ENCODE results near the gene FAM9C. TPM values are rescaled to one million over a fixed set of nuclear protein-coding genes. Genes with fewer than 3 reads are reported as not detected.
"Not testable (repeated sequence)": the region's sequence is repeated elsewhere in the genome, so short reads cannot be mapped to it uniquely, and the experiment has no call there.

The FAM9C gene
- total RNA-seq, 4 donors from 2014 or later, result not detected

DNA sequence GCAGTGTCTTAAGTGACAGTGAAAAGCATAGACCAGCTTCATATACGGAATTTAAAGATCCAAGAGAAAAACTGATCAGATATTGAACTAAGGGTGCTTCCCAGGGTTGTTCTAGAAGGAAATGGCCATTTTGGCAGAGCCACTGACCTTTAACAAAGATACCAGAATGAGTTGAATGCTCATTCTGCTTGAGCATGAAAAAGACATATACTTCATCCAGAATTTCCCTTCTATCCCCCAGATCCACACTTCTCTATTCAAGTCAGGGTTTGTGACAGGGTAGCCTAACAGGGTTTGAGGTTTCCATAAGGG is 45.6 kb upstream of the FAM9C start:
- no peak for TF ChIP-seq POLR2A (IDR thresholded peaks at IDR 0.05)
- TF ChIP-seq, protein P1, sequence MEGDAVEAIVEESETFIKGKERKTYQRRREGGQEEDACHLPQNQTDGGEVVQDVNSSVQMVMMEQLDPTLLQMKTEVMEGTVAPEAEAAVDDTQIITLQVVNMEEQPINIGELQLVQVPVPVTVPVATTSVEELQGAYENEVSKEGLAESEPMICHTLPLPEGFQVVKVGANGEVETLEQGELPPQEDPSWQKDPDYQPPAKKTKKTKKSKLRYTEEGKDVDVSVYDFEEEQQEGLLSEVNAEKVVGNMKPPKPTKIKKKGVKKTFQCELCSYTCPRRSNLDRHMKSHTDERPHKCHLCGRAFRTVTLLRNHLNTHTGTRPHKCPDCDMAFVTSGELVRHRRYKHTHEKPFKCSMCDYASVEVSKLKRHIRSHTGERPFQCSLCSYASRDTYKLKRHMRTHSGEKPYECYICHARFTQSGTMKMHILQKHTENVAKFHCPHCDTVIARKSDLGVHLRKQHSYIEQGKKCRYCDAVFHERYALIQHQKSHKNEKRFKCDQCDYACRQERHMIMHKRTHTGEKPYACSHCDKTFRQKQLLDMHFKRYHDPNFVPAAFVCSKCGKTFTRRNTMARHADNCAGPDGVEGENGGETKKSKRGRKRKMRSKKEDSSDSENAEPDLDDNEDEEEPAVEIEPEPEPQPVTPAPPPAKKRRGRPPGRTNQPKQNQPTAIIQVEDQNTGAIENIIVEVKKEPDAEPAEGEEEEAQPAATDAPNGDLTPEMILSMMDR (IDR thresholded peaks at IDR 0.05), result no peak
- intact Hi-C loops (cut with DNase I; ENCODE audit: low total_unique reads), result no loop called here
- H3K4me3 ChIP-seq (ENCODE audit: low read depth, poor library complexity, severe bottlenecking), result no peak overlapping the region
- 78 to 86% methylated on average over 1 of the region's 1 CpG for WGBS, 2 donors
- DNase-seq (ENCODE audit: low spot score in 2 of 2), result no peak

DNA sequence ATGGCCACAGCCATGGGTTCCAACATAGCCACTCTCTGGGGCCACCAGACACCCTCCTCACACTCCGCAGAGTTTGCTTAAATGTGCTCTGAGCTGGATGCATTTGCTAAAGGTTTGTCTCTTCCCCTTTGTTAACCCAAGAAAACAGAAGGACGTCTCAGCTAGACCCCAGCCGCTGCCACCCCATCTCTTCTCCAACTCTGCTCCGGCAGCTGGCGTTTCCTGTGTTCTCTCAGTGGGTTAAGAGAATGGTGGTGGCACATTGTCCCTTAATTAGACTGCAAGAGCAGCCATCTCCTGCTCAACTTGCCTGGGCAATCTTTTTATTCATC is 43.7 kb upstream of the FAM9C start:
- TF ChIP-seq, protein P1 (IDR thresholded peaks at IDR 0.05), result no peak
- TF ChIP-seq POLR2A (IDR thresholded peaks at IDR 0.05), result no peak
- intact Hi-C loops (cut with DNase I; ENCODE audit: low total_unique reads), result no loop called here
- WGBS, 2 donors, result 86 to 90% methylated on average over 5 of the region's 5 CpGs
- no peak overlapping the region for H3K4me3 ChIP-seq (ENCODE audit: low read depth, poor library complexity, severe bottlenecking)
- no peak for DNase-seq (ENCODE audit: low spot score in 2 of 2)

DNA sequence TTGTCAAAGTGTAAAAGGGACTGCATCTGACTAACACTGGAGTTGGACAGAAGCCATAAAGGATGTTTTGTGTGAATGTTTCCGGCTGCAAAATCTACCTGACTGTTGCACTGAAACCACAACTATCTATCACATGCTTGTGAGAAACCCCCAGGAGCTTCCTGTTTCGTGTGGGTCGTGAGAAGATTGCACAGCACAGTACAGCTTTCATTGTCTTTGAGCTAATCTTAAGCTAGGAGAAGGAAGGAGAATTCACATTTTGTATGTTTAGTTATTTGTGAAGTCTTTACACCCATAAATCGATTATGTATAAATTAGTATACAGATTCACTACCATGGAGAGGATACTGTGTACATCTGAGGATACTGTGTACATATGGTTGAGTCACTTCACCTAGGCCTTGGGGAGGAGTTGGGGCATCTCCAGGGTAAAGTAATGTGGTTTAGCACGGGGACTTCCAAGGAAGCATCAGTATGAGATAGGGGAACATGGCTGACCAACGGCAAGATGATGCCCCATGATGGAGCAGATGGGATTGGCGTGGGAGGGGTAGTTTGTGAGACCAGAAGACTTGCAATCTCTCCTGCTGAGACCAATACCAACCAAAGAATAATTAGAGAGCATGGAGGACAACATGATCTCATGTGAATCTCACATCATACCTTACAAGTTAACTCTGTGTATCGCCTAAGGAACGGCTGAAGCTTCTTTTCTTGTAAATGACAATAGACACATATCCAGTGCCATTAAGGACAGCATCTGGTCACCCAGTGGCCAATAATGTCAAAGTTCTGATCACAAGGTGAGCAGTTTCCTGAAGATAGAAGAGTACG is 43.1 kb upstream of the FAM9C start:
- 77 to 81% methylated on average over 10 of the region's 10 CpGs for WGBS, 2 donors
- intact Hi-C loops (cut with DNase I; ENCODE audit: low total_unique reads), result no loop called here
- TF ChIP-seq, protein P1 (IDR thresholded peaks at IDR 0.05), result no peak
- no peak for TF ChIP-seq POLR2A (IDR thresholded peaks at IDR 0.05)
- H3K4me3 ChIP-seq (ENCODE audit: low read depth, poor library complexity, severe bottlenecking), result no peak overlapping the region
- DNase-seq (ENCODE audit: low spot score in 2 of 2), result no peak

DNA sequence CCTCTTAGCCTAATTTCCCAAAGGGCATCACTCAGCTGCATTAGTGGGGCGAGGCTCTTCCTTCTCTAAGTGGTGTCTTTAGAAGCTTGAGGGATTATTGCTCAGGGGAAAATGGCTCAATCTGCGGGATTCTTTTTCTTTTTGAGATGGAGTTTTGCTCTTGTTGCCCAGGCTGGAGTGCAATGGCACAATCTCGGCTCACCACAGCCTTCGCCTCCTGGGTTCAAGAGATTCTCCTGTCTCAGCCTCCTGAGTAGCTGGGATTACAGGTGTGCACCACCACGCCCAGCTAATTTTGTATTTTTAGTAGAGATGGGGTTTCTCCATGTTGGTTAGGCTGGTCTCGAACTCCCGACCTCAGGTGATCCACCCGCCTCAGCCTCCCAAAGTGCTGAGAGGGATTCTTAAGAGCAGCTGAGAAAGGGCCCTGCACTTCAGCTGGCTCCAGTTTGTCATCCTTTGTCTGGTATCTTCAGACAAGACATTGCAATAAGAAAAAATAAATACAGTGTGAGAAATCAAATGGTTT is 42.4 kb upstream of the FAM9C start:
- 80 to 87% methylated on average over 8 of the region's 8 CpGs for WGBS, 2 donors
- H3K4me3 ChIP-seq (ENCODE audit: low read depth, poor library complexity, severe bottlenecking); DNase-seq (ENCODE audit: low spot score in 2 of 2); intact Hi-C loops (cut with DNase I; ENCODE audit: low total_unique reads): not testable (repeated sequence)

DNA sequence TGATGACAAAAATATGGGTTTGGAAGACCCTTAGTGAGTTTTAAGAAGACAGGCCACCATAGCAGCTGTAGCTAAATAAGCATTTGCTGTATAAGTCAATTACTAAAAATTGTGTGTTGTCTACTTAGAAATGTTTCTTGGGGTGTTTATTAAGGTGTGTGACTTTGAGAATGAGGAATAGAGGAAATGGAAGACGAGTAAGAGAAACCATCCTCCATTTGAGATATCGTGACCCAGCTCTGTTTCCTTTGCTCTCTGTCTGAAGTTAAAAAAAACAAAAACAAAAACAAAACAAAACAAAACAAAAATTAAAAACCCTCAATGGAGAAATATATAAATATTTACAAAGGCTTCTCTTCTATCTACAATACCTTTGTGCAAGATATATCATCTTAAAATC is 41.7 kb upstream of the FAM9C start:
- no peak for DNase-seq (ENCODE audit: low spot score in 2 of 2)
- intact Hi-C loops (cut with DNase I; ENCODE audit: low total_unique reads), result no loop called here
- no peak for TF ChIP-seq POLR2A (IDR thresholded peaks at IDR 0.05)
- TF ChIP-seq, protein P1 (IDR thresholded peaks at IDR 0.05), result no peak
- H3K4me3 ChIP-seq (ENCODE audit: low read depth, poor library complexity, severe bottlenecking), result no peak overlapping the region
- 78 to 84% methylated on average over 2 of the region's 2 CpGs for WGBS, 2 donors

DNA sequence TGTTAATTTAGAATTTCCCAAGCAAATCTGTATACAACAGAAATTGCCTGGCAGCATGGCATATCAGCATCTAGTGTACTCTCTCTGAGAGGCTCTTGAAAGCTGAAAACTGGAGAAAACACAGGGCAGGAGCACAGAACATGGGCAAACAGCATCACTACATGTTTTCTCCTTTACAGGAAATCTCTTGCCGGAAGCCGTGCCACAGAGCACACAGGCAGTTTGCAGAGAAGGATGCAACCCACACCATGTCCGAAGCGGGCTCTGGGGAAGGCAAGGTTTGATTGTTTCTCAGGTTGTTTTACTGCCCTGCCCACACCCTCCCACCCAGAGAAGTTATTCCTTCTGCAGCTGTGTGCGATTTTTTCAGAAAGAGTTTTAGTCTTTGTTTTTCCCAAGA is 41.1 kb upstream of the FAM9C start:
- DNase-seq (ENCODE audit: low spot score in 2 of 2), result no peak
- no peak overlapping the region for H3K4me3 ChIP-seq (ENCODE audit: low read depth, poor library complexity, severe bottlenecking)
- TF ChIP-seq POLR2A (IDR thresholded peaks at IDR 0.05), result no peak
- TF ChIP-seq, protein P1 (IDR thresholded peaks at IDR 0.05), result no peak
- intact Hi-C loops (cut with DNase I; ENCODE audit: low total_unique reads), result no loop called here
- 82 to 83% methylated on average over 5 of the region's 5 CpGs for WGBS, 2 donors
